Measurements from ENCODE around the gene DNHD1.
A peak's percentile ranks its signal among the peaks of the same experiment; 100 is the strongest.
"Not testable (repeated sequence)": the region's sequence is repeated elsewhere in the genome, so short reads cannot be mapped to it uniquely, and the experiment has no call there.

Gene DNHD1

DNA sequence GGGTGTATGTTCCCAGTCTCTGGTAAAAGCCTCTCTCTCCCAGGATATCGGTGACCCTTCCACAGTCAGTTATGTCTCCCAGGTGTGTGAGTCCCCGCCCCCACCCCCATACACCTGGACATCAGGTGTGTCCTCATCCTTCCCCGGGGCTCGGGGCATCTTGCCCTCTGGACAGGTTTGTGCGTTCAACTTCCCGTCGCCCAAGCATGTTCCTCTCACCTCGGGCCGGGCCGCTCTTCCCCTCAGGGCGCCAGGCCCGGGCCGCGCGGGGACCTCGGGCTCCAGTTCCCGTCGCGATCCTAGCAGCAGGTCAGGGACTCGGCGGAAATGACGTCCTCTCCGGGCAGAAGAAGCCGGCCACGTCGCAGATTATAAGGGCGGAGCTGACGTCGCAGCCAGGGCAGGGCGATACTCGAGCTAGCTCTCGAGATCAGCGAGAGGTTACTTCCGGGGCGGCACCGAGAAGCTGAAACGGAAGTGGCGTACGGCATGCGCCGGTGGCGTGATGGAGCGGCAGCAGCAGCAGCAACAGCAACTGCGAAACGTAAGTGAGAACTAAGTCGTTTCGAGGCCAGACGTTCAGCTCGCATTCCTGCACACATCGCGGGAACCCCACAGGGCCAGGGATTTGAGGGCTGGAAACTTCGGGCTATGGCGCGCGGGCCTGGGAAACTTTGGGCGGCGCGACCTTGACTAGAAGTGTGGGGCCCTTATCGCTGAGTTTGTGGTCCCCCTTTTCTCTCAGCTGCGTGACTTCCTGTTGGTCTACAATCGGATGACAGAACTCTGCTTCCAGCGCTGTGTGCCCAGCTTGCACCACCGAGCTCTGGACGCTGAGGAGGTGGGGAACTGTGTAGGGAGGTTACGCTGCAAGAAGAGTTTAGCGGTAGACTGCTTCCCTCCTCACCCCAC is 15.8 kb upstream of the DNHD1 start, which contains the start of the genes ARFIP2 and TIMM10B:
Gene ARFIP2 (minus strand): TSS at position 320 of the 912 bp plus-strand sequence. CDS start 910 bp downstream, outside the sequence.
Gene TIMM10B (plus strand): TSS at position 490 of the 912 bp plus-strand sequence. CDS start 16 bp downstream, at position 506.
- DNase-seq (ENCODE audit: low read depth) = peak; percentile 95

DNA sequence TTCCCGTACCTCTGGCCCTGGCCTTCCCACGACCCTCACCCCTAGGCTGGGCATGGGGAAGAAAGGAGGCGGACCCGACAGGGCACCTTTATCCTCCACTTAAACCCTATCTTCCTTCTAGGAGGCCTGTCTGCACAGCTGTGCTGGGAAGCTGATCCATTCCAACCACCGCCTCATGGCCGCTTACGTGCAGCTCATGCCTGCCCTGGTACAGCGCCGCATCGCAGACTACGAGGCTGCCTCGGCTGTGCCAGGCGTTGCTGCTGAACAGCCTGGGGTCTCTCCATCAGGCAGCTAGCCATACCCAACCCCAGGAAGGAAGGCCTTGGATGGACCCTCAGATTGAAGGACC is 15.2 kb upstream of the DNHD1 start:
- DNase-seq (ENCODE audit: low read depth) = no peak

DNA sequence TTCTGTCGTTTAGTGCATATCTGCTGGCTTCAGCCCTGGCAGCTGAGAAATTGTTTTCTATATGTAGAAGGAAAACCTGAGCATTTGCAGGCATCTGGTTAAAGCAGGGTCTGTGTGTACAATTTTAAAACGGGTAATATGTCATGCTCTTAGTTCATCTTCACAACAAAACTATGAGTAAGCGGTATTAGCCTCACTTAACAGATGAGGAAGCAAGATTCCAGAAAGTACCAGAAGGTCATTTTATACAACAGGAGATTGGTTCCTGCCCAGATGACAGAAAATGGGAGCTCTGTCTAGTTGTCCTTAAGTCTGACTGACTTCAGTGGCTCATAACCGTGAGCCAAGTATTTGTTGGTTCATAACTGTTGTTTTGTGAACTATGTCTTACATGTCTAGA is 14.6 kb upstream of the DNHD1 start:
- no peak for DNase-seq (ENCODE audit: low read depth)

DNA sequence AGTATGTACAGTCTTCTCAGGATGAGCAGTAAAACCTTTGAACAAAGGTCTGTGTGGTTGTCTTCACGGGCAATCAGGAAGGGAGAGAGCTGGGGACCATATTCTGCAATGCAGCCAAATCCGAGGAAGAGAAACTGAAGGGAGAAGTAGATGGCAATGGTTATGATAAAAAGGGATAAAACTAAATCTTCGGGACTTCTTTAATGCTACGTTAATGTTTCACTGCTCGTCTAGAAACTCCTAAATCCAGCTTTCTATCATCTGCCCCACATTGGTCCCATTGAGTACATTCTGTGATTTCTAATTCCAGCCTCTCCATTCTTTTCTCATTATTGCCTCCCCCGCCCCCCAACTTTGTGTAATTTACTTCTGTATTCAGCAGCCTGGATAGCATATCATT is 14.1 kb upstream of the DNHD1 start:
- no peak for DNase-seq (ENCODE audit: low read depth)

DNA sequence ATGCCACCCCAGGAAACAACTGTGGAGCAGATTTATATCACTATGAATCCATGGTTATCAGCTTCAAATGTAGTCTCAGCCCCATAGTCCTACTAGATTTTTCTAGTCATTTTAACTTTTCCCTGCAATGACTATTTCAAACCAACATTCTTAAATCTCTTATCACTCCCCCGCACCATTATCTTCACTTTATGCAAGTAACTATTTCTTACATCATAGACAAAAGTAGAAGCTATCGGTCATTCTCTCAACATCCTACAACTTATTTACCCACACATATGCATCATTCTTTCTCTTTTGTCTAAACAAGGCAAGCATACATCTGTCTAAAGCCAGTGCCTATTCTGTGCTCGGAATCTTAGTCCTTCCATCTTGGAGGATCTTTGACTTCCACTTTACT is 11.4 kb upstream of the DNHD1 start:
- no peak for DNase-seq (ENCODE audit: low read depth)

DNA sequence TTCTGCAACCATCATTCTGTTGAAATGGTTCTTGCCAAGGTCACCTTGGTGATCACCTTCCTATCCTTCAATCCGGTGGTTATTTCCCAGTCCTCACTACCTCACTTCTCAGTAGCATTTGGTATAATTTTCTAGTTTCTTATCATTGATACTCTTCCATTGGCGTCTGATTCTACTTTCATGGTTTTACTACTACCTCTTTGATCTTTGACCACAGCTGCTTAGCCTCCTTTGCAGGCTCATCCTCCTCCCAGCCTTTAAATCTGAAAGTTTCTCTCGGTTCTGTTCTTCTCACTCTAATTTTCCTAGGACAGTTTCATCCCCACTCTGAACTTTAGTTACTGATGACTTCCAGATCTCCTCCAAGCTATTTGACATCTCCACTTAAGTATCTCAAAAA is 10.8 kb upstream of the DNHD1 start:
- DNase-seq (ENCODE audit: low read depth) = no peak

DNA sequence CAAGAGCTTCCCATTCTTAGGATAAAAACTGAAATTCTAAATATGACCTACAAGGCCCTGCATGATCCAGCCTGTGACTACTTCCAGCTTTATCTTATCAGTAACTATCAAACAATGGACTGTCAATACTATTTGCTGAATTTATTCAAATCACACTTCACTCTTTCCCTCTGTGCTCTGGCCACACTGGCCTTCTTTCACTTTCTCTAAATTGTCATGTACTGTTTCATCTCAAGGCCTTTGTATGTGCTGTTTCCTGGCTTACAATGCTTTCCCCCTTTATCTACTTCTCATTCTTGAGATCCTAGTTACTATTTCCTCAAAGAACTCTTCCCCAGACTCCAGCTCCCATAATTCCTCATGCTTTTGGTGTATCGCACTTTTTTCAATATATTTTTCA is 10.1 kb upstream of the DNHD1 start:
- no peak for DNase-seq (ENCODE audit: low read depth)

DNA sequence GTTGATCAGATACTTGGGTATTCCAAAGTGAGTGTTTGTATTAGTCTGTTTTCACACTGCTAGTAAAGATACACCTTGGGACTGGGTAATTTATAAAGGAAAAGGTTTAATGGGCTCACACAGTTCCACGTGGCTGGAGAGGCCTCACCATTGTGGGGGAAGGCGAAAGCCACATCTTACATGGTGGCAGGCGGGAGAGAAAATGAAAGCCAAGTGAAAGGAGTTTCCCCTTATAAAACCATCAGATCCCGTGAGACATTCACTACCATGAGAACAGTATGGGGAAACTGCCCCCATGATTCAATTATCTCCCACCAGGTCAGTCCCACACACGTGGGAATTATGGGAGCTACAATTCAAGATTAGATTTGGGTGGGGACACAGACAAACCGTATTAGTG is 8.7 kb upstream of the DNHD1 start:
- no peak for DNase-seq (ENCODE audit: low read depth)

DNA sequence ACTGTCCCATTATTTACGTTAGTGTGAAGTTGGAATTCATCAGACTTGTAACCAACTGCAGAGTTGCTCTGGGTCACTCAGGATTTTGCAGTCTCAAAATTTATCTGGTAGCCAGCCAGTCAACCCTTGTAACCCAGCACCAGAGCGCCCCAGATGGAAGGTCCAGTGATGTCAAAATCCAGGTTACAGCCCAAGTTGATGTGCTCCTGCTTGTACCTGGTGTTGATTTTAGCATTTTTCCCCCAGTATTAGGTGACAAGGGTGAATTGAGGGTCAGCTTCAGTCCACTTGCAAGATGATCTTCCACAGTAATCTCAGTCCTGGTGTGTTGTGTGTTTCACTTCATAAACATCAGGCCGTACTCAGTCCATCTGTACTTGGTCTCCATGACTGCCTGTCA is 8.3 kb upstream of the DNHD1 start:
- DNase-seq (ENCODE audit: low read depth) = no peak

DNA sequence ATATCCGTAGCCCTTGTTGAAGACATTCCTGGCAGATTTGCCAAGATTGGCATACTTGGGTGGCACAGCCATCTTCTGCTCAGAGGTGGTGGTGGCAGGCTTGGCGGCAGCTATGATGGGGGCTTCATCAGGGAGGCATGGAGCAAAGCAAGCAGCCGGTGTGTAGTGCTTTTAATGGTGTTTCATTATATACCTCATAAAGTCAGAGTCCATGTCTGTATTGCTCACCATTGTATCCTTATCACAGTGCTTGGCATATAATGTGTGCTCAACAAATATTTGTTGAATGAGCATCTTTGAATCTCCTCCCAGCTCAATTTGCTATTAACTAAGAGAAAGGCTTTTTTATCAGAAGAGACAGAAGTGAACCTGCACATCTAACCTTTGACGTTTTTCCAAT is 7.8 kb upstream of the DNHD1 start:
- DNase-seq (ENCODE audit: low read depth) = no peak

DNA sequence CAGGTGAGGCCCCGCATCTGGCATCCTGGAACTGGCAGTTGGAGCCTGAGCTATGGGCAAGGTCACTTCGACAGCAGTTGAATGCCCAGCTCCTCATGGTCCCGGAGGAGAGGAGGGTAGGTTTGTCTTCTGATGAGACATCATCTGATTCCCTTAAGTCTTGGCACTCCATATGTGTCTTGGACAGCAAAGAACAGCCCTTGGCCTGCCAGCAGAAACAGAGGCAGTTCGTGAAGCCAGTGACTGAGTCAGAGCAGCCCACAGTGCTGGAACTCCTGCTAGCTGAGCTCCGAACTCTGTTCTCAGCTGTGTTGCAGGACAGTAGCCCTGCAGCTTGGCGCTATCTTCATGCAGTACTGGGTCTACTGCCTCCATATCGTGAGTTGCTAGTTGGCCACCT is 1.0 kb downstream of the DNHD1 start:
- DNase-seq (ENCODE audit: low read depth) = no peak

DNA sequence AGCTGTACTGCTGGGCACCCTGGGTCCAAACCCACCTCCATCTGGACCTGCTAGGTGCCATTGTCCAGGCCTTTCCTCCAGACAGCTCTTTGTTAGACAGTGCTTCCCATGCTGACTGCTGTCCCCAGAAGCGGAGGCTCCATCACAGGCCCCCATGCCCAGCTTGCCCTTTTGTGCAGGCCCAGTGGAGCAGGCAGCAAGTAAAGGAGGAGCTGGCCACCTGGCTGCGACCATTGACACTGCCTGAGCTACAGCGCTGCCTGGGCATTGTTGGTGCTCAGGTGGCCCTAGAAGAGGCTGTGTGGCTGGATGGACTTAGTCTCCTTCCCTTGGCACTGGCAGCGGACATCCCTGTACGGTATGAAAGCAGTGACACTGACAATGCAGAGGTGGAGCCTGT is 1.5 kb downstream of the DNHD1 start:
- DNase-seq (ENCODE audit: low read depth) = no peak

DNA sequence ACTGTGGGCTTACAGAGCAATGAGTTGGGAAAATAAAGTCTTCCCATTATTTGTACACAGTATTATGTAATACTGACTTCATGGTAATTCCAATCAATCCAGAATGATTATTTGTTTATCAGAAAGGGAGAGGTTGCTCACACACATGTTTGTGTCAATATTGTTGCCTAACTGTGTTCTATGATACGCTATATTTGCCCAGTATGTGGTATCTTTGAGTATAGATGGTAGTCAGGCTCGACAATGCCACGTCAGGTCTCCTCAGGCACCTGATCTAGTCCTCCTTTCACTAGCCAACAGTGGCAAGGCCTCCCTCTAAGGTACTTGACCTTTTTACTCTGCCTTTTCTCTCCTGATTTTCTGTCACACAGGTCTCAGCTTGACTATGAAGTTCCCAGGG is 5.3 kb downstream of the DNHD1 start:
- no peak for DNase-seq (ENCODE audit: low read depth)

DNA sequence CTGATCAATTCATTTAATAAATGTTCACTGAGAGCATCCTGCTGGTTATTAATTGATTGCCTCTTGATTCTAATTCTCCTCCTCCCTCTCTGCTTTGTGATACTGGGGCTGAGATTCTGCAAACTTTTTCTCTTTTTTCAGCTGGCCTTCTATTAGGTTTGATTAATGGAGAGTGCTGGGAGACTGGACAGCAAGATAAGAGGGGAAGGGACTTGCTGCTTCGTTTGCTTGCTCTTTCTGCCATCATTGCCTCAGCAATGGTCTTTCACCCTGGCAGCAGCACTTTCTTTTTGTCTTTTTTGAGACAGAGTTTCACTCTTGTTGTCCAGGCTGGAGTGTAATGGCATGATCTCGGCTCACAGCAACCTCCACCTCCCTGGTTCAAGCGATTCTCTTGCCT is 7.1 kb downstream of the DNHD1 start:
- DNase-seq (ENCODE audit: low read depth) = no peak

DNA sequence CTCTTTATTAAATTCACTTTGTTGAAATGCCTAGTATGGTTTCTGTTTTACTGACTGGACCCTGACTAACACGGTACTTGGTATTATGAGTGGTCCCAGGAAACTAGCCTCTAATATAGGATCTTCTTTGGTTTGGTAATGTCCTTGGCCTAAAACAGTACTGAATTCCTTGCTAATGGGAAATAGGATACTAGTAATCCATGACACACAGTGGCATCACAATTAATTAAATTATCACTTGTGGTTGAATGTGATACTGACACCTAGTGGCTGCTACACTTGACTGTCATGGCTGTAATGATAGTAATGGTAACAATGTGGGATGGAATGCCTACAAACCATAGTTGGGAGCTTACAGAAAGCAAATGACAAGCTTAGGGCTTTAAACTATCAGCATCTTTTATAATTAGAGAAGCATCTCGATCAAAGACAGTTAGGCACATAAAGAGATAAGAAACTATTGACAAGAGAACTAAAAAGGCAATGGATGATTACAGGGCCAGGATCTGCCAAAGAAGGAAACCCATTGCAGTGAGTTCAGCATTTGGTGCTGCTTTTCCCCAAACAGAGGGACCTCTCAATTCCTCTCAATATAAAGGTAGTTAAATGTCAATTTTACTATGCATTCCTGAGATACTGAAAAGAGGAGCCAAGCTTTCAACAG is 8.6 kb downstream of the DNHD1 start:
- DNase-seq (ENCODE audit: low read depth) = no peak

DNA sequence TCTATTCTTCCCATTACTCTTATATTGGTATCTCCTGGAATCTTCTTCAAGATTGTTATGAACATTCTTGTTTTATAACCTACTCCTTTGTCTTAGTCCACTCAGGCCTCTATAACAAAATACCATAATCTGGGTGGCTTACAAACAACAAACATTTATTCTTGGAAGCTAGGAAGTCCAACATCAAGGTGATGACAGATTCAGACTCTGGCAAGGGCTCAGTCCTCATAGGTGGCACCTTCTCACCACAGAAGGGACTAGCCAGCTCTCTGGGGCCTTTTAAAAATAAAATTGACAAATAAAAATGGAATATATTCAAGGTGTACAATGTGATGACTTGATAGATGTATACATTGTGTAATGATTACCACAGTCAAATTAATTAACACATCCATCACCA is 19.8 kb downstream of the DNHD1 start:
- DNase-seq (ENCODE audit: low read depth) = no peak

DNA sequence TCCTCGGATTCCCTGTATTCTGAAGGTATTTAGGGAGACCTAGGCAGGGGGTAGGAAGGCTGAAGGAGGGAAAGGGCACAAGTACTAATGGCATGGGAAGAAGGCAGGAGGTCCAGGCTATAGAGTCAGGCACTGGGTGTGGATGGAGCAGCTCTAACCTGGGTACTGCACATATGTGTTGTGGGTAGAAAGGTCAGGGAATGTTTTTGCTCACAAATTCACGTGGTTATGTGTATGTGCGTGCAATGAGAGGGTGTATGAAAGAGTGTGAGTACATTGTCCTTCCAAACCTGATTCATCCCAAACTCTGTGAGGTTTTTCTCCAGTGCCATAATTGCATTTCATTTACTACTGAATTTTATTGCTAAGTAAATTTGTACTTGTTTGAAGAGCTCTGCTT is 23.2 kb downstream of the DNHD1 start:
- DNase-seq (ENCODE audit: low read depth) = no peak

DNA sequence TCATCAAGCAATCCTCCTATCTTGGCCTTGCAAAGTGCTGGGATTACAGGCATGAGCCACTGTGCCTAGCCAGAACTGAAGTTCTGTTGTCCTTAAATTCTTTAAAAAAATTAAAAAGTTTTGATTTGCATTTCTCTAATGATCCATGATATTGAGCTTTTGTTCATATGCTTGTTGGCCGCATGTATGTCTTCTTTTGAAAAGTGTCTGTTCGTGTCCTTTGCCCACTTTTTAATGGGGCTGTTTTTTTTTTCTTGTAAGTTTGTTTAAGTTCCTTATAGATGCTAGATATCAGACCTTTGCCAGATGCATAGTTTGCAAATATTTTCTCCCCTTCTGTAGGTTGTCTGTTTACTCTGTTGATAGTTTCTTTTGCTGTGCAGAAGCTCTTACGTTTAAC is 24.9 kb downstream of the DNHD1 start:
- DNase-seq (ENCODE audit: low read depth) = not testable (repeated sequence)

DNA sequence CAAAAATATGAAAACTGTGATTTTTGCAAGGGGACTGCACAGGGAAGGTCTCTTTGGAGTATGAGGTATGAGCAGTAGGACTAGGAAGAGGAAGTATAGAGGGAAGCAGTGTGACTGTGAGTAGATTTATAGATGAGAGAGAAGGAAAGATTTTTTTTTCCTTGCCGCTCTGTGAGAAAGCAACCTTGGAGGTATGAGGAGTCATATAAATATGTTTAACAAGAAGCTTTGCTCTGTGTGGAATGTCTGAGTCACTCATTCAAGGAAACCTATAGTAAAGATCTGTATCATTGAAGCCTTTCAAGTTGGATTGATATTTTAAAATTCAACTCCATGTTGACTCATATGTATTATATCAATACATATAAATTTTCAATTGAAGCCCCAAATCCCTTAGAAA is 26.2 kb downstream of the DNHD1 start:
- DNase-seq (ENCODE audit: low read depth) = no peak

DNA sequence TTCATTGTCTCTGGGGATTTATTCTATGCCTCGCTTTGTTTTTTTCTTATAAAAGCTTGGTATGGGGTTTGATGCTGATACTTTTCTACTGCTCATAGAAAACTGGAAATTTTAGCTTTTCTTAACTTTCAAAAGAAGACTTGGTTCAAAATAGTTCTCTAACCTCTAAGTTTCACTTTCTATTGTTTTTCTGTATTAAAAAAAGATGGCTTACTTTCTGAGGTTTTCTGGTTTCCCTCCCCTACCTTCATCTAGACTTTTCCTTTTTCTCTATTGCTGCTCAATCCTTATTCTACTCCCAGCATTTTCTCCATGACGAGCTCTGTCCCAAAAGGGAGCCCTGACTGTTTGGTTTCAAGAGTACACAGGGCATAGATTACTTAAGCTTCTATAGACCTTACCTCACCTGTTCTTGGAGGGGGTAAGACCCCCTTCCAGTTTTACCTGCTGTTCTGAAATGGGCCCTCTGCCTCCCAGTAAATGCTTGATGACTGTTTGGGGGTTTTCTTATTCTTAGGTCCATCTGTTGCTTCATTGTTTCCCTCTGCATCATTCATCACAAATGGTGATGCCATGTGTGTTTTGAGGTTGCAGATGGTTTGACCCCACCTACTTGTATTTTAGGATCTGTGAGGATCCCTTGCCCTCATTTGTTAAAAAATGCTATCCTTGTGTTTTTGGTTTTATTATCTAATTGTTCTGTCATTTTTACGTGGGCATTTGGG is 29.5 kb downstream of the DNHD1 start:
- DNase-seq (ENCODE audit: low read depth) = no peak

DNA sequence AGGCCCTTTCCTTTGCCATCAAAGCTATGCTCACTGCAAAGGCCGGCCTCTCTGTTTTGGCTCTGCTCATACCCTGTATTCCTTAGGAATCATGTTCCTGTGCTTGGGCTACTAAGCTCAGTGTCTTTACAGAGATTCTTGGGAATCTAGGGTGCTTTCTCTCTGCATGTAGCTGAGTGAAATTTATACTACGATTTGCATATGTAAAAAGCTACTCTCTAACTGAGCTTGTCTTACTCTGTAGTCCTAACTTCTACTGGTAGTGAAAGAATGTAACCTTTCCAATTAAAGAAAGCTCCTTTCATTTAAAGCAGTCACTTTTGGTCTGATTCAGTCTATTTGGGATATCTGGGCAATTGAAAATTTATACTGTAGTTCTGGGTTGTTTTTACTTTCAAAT is 32.2 kb downstream of the DNHD1 start:
- DNase-seq (ENCODE audit: low read depth) = no peak

DNA sequence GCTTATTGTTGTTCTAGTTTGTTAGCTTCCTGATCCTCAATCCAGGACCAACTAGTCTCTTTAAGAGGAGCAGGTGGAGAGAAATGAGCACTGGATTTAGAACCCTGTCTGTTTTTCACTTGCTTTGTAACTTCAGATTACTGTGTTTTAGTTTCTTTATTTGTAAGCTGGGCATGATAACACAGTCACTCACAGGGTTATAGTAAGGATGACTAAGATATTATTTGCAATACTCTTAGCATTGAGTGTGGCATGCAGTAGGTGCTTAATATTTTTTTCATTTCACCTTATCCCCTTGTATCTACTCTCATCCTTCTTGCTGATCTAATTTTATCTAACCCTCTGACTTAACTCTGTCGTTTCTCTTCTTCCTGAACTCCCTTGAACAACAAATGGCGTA is 33.8 kb downstream of the DNHD1 start:
- DNase-seq (ENCODE audit: low read depth) = no peak

DNA sequence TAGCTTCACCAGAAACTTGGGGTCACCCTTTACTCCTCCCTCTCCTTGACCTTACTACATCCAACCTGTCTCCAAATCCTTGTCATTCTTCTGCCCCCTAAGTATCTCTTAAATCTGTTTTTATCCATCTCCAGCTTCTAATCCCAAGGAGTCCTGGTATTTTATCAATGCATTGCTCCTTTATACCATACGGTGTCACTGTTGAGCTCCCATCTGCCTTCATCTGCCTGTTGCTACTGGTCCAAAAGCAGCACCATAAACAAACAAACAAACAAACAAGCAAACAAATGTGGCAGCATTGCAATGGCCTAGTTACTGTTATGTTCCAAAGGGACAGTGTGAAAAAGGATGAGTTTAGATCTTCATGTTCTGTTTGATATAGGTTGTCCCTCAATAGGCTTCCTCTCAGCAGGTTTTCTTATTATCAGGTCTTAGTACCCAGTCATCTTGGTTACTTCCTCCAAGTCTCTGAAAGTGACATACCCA is 34.2 kb downstream of the DNHD1 start:
- peak; percentile 9 for DNase-seq (ENCODE audit: low read depth)
